GM19455 (cell line): ENCODE data around the gene LRP3.
"Not testable (repeated sequence)": the region's sequence is repeated elsewhere in the genome, so short reads cannot be mapped to it uniquely, and the experiment has no call there.

Experiments used
- ATAC-seq: cut with Tn5 transposase; IDR thresholded peaks from one replicate; pipeline ENCODE4 v1.9.1; 2021; ENCODE audit not compliant: unreplicated experiment

LRP3 gene

DNA sequence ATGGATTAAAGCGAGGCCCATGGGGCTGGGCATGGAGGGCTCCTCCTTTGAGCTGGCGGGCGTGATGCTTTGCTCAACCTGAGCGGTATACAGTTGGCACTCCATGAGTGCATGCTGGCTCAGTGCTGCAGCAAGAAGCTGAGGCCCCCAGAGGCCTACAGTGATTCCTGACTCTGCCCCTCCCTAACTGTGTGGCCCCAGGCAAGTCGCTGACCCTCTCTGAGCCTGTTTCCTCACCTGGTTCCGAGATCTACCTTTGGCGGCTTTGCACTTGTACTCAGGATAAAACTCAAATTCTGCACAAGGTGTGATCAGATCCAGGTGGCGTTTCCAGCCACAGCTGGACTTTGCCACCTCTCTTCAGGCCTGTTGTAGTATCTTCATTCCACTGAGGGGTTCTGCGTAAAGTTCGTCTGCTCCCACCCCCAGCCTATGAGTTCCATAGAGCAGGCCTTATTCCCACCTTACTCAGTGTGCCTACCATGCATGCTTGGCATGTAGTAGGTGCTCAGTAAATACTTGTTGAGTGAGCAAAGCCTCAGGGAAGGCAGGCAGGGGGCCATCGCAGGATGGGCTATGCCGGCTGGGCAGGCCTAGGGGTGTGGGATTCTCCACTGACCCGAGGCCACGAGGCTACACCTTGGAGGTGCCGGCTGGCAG is 7.9 kb downstream of the LRP3 start:
- no peak for ATAC-seq

DNA sequence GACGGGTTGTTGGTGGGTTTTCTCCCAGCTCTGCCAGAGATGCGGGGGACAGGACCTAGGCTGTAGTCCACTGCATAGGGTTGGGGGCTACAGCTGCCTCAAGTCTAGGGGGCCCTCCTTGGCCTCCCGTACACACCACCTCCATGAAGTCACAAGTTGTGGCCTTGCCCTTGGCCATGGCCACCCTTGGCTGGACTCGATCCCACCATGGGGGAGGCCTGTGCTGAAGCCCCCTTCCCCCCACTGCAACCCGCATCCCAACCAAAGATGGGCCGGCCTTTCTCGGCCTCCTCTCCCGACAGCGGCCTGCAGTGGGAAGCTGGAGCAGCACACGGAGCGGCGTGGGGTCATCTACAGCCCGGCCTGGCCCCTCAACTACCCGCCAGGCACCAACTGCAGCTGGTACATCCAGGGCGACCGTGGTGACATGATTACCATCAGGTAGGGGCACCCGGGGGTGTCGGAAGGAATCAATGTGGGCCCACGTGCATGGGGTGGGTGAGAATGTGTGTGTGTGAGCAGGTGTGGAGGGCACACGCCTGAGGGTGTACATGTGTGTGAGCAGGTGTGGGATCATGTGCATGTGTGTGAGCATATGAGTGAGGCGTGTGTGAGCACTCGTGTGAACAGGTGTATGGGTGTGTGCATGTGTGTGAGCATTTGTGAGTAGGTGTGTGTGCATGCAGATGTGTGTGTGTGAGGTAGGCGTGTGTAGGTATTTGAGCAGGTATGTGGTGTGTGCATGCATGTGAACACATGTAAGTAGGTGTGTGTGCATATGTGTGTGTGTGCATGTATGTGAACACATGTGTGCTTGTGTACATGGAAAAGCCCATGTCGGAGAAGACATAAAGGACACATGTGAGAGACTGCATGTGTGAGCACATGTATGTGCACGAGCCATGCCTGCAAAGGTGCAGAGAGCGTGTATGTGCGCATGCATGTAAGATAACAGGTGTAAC is 8.7 kb downstream of the LRP3 start:
- ATAC-seq: no peak

DNA sequence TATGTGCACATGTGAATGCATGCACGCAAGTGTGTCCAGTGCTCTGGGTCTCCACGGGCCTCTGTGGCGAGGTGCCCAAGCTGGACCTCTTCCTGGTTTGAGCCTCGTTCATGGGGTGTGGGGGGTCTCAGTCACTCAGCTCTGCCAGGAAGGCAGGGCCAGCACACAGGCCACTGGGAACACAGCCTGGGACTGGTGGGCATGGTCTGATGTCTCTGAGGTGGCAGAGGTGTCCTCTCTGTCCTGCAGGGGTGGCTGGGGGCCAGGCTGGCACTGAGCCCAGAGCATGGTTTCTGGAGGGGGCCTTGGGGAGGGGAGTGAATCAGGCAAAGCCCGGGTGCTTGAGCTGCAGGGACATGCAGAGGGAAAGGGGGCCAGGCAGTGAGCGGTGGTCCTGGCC is 9.4 kb downstream of the LRP3 start:
- ATAC-seq: no peak

DNA sequence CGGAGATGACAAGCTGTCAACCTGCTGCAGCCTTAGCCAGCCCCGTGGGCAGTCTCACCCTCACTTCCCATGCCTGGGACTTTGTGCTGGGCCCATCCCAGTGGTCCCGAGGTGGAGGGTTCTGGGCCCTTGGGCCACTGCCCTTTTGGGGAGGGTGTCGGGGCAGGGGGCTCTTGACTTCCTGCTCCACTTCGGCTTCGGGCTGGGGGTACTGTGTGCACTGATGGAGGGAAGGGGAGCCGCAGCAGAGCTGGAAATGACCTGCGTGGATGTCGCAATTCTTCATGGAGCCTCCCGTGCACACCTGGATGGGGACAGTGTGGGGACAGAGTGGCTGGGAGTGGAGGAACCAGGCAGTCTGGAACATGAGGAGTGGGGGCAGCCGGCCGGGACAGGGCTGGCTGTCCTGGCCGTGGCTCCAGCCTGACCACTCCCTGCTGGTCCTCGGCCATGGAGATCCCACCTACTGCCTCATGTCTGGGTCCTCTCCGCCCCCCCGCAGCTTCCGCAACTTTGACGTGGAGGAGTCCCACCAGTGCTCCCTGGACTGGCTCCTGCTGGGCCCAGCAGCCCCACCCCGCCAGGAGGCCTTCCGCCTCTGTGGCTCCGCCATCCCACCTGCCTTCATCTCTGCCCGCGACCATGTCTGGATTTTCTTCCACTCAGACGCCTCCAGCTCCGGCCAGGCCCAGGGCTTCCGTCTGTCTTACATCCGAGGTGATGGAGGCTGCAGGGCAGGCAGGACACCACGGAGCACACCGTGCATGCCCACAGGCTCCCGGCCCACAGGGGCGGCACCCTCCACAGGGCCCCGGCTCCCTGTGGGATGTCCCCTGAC is 10.2 kb downstream of the LRP3 start:
- ATAC-seq: no peak

DNA sequence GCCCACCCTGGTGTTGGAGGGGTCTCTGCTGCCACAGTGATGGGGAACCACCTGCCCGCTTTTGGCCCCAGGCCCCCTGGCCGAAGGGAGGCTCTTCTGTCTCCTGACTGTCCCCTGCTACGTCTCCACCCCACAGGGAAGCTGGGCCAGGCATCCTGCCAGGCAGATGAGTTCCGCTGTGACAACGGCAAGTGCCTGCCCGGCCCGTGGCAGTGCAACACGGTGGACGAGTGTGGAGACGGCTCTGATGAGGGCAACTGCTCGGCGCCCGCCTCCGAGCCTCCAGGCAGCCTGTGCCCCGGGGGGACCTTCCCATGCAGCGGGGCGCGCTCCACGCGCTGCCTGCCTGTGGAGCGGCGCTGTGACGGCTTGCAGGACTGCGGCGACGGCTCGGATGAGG is 11.0 kb downstream of the LRP3 start:
- no peak for ATAC-seq

DNA sequence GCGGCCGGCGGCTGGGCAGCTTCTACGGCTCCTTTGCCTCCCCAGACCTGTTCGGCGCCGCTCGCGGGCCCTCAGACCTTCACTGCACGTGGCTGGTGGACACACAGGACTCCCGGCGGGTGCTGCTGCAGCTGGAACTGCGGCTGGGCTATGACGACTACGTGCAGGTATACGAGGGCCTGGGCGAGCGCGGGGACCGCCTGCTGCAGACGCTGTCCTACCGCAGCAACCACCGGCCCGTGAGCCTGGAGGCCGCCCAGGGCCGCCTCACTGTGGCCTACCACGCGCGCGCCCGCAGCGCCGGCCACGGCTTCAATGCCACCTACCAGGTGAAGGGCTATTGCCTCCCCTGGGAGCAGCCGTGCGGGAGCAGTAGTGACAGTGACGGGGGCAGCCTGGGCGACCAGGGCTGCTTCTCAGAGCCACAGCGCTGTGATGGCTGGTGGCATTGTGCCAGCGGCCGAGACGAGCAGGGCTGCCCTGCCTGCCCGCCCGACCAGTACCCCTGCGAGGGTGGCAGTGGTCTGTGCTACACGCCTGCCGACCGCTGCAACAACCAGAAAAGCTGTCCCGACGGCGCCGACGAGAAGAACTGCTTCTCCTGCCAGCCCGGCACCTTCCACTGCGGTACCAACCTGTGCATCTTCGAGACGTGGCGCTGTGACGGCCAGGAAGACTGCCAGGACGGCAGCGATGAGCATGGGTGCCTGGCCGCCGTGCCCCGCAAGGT is 11.6 kb downstream of the LRP3 start:
- no peak for ATAC-seq

DNA sequence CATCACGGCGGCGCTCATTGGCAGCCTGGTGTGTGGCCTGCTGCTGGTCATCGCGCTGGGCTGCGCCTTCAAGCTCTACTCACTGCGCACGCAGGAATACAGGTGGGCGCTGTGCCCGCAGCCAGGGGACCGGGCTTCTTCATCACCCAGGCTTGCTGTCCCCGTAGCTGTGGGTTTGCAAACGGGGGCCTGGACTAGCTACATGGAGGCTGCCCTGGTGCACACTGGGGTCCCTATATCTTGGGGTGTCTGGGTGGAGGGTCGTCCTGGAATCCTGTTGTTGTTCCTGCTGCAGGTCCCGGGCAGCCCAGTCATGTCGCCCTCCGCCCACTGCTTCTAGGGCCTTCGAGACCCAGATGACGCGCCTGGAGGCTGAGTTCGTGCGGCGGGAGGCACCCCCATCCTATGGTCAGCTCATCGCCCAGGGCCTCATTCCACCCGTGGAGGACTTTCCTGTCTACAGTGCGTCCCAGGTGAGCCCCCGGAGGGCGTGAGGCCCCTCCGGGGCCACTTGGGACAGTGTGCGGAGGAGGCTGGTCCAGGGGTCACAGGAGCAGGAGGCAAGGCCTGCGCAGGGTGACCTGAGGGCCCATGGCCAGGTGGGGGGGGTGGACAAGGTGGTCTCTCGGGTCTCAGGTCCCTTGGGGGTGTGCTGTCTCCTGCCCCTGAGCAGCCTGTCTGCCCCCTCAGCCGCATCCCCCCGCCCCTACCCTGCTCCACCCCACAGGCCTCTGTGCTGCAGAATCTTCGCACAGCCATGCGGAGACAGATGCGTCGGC is 12.3 kb downstream of the LRP3 start:
- ATAC-seq: no peak

DNA sequence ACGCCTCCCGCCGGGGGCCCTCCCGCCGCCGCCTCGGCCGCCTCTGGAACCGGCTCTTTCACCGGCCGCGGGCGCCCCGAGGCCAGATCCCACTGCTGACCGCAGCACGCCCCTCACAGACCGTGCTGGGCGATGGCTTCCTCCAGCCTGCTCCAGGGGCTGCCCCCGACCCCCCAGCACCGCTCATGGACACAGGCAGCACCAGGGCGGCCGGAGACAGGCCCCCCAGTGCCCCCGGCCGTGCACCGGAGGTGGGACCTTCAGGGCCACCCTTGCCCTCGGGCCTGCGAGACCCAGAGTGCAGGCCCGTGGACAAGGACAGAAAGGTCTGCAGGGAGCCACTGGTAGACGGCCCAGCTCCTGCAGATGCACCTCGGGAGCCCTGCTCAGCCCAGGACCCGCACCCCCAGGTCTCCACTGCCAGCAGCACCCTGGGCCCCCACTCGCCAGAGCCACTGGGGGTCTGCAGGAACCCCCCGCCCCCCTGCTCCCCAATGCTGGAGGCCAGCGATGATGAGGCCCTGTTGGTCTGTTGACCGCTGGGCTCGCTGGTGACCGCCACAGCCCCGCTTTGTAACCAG is 13.0 kb downstream of the LRP3 start:
- ATAC-seq: no peak

DNA sequence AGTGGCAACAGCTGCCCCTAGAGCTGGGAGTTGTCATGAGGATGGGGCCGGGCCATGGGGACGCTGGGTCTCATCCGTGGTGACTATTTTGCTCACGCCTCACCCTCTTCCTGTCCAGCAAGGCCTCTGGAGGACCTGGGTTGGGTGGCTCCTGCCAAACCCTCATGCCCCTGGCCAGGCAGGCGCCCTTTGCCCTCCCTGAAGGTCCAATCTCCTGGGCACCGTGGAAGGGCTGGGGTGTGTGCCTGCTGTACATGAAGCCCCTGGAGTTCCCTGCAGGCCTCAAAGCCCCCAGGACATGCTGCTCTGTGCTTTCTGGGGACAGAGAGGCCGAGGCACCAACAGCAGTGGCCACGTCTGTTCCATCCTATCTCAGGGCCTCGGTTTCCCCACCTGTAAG is 13.8 kb downstream of the LRP3 start:
- ATAC-seq: no peak

DNA sequence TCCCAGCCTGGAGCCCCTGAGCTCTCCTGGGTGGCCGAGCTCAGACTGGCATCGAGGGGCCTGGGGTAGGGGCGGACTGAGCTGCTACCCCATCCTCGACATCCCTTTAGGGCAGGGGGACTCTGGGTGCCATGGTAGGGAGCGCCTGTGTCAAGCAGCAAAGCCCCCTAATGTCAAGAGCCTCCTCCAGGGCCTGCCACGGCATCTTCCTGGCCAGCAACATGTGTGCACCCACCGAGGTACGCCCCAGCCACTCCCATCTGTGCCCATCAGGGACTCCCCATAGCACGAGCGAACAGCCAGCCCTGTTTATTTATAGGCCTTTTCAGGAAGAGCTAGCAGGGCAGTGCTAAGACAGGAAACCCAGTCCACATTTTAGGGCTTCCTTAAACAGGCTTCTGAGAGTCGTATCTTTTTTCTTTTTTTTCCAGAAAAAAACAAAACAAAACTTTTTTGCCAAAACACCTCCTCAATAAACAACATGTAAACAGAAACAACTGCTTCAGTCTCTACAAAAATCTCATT is 14.3 kb downstream of the LRP3 start:
- ATAC-seq: no peak

DNA sequence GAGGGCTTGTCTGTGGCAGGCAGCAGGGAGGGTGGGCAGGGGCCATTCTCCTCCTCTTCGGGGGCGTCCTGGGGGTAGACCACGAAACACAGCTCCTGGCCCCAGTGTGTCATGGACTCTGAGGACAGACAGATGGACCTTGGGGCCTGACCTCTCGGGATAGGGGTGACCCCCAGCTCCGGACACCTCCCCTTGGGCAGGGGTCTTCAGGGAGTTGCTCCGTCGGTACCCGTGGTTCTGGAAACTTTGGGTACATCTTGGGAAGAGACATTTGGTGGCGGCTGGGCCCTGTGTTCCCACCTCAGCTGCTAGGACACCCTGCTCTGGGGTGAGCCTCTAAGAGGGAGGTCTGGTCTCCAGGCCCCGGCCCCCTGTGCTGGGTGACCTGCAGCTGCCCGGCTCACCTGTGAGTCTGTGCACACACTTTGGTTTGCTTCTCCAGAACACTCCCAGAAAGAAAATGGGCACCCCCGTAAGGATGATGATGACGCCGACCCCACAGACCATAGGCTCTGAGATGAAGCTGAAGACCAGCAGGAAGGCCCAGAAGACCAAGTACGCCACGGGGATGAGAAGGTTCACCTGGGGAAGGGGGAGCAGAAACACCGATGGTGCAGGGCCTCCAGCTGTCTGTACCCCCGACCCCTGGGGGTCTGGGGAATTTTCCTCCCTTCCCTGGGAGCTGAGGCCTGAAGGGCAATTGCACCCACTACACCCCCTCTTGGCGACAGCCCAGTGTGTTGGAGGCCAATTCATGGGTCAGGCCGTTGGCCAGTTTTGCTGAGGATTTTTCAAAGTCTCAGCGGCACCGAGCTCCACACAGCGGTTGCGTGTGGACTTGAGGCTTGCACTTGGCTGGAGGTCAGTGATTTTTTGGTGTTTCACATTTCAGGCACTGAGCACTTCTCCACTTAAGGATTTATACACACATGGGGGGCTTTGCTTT is 15.0 kb downstream of the LRP3 start:
- ATAC-seq: no peak

DNA sequence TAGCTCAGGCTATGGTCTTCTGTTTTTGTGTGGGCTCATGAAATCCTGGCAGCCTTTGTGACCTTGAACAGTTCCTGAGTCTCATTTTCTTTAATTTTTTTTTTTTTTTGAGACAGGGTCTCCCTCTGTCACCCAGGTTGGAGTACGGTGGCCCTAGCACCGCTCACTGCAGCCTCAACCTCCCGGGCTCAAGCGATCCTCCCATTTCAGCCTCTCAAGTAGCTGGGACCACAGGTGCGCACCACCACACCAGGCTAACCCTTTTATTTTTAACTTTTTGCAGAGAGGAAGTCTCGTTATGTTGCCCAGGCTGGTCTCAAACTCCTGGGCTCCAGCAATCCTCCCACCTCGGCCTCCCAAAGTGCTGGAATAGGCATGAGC is 15.7 kb downstream of the LRP3 start:
- not testable (repeated sequence) for ATAC-seq

DNA sequence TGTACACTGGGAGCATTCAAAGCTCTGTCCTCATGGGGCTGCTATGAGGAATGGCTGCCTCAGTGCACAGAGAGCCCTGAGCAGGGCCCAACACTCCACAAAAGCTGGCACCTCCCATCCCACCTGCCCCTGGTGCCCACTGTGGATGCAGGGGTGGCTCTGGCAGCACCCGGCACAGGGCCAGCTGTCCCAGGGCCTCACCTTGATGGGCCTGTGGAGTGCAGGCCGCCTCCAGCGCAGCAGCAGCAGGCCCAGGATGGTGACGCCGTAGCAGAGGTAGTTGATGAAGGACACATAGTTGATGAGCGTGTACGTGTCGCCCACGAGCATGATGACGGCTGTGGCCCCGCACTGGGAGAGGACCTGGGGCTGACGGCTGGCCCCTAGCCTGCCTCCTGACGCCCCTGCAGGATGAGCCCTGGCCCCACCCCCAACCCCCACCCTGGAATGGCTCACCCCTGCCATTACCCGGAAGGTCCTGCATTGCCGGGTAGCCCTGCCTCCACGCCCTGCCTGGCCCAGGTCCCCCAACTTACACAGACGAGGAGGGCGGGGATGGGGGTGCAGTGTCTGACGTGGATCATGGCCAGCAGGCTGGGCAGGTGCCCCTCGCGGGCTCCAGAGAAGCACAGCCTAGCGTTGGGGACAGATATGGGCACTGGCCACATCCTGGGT is 16.3 kb downstream of the LRP3 start:
- no peak for ATAC-seq

DNA sequence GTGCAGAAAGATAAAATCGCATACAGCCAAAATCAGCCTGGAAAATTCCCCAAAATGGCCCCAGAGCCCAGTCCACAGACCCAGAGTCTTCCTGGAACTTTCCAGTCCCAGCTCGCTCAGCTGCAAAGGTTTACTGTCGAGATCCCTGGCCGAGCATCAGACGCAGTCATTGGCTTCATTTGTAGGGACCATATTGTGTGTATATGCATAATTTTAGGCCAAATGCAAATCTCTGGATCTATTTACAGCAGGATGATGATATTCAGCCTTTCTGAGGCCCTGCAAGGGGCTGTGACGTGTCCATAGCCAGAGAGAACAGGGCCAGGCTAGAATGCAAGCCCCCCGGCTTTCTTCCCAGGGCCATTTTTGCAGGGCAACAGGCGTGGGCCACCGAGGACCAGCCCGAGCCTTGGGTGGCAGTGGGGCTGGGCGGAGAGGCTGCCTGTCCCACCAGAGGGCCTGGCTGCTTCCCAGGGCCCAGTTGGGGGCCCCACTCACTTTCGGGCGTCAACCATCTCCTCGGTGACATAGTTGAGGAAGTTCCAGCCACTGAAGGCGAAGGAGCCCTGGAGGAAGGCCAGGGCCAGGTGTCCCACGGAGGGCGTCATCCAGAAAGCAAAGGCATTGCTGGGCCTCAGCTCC is 17.8 kb downstream of the LRP3 start:
- ATAC-seq: no peak

DNA sequence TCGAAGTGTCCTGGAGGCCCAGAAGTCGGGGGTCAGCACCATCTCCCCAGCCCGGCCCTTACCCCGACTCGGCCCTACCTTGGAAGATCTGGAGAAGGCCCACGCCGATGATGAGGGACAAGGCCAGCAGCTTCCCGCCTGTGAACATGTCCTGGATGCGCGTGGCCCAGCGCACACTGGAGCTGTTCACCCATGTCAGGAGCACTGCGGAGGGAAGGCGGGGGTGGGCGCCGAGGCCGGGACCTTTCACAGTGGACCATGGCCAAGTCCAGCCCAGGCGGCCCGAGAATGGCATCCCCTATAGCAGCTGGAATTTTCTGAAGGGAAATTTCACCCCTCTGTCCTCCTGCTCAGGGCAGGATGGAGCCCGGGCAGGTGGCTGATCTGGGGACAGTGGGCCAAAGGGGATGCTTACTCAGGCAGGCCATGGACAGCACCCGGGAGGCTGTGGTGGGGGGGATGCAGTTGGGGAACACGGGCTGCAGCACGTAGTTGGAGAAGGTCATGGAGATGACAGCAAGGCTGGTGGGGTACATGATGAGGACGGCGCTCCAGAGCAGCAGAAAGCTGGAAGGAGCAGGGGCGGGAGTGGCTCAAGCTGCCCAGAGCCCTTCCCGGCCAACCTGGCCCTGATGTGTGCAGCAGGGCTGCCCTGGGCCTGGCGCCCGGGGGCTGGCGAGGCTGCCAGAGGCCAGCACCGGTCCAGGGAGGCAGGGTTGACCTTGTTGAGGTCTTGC is 18.5 kb downstream of the LRP3 start:
- ATAC-seq: no peak

DNA sequence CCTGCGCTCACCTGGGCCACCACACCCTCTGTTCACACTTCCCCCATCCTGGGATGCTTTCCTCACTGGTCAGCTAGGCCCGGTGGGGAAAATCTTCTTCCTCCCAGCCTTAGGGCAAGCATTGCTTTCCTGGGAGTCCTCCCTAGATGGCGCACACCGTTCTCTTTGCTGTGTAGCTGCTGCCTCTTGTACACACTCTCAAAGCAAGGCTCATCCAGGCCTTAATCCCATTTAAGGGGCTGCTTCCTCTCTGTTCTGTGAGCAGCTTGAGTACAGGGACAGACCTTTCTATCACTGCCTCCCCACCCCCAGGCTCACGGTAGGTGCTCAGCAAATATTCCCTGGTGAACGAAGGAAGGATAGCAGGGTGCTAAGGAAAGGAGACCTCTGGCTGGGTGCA is 20.5 kb downstream of the LRP3 start:
- no peak for ATAC-seq
